ENCODE results near the gene UBE2G2. TPM values are rescaled to one million over a fixed set of nuclear protein-coding genes. Genes with fewer than 3 reads are reported as not detected.

UBE2G2 gene
- total RNA-seq, 1 experiment from 2014 or later, result 121 TPM

DNA sequence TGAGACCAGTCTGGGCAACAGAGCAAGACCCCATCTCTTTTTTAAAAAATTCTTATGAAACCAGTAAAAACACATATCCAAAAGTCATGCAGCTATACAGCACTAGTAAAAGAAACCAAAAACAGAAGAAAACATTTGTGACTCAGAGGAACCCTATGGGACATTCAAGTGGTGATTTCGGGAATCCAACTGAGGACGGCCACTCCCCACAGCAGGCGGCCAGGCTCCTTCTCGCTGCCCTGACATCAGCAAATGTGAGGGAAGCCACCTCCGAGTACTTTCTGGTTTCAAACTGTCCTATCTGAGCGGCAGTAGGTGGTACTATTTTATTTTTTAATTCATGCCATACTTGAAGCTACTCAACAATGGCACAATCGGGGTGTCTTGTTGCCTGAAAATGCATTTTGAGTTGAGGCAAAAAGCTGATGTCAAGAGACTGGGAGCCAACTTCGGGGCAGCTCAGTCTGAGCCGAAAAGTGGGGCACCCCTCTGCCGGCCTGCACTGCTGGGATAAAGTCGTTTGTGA is 12.9 kb upstream of the UBE2G2 start:
- H3K27ac ChIP-seq (ENCODE audit: insufficient read length, low read depth, low read length), result no peak overlapping the region
- H2BK20ac ChIP-seq (ENCODE audit: low read depth, low read length, poor library complexity, severe bottlenecking), result no peak overlapping the region
- peaks cover 2% of the 10 kb centered on the region; the same call in 1 of the 2 replicates for H3K79me2 ChIP-seq (ENCODE audit: insufficient read depth, low read length)
- no peak overlapping the region for H4K91ac ChIP-seq (ENCODE audit: insufficient read length, low read depth, low read length)
- no peak overlapping the region for H3K18ac ChIP-seq (ENCODE audit: insufficient read length, low read depth, low read length)
- Mint-ChIP-seq H3K27ac (no peak overlapping the region), H3K4me3 (no peak overlapping the region; a peak in 1 of 5 replicates), H3K4me1 (peaks cover 15 to 20% of the 10 kb centered on the region in 2 experiments), H3K36me3 (ENCODE audit: insufficient read depth in 1 of 3, low read depth in 3 of 3) (peaks cover 11 to 29% (median 18%) of the 10 kb centered on the region in 3 experiments), H3K9me3 (peaks cover 3 to 7% of the 10 kb centered on the region in 2 experiments), H3K27me3 (ENCODE audit: low read depth) (peaks cover 8% of the 10 kb centered on the region)
- H3T11ph ChIP-seq (ENCODE audit: low read length), result no peak overlapping the region
- no peak overlapping the region for H3K56ac ChIP-seq (ENCODE audit: insufficient read length, low read depth, low read length)
- no peak overlapping the region for H3K9ac ChIP-seq (ENCODE audit: extremely low read depth, insufficient read length, low read length)
- H2AK5ac ChIP-seq (ENCODE audit: insufficient read length, low read length), result no peak overlapping the region
- WGBS (ENCODE audit: extremely low coverage, insufficient read length, low lambda C conversion rate), result no CpG with 5 or more reads among the region's 11 CpGs
- no peaks in the 10 kb centered on the region for H3K4me1 ChIP-seq (ENCODE audit: insufficient read depth, low read length)
- no peak overlapping the region for H3K14ac ChIP-seq (ENCODE audit: insufficient read depth, low read length)
- H3K79me1 ChIP-seq (ENCODE audit: insufficient read depth, low read depth, low read length, poor library complexity, severe bottlenecking), result peaks cover 2% of the 10 kb centered on the region
- no peak overlapping the region for H3K4ac ChIP-seq (ENCODE audit: low read depth, low read length)
- H4K20me1 ChIP-seq (ENCODE audit: control insufficient read depth, insufficient read depth, insufficient read length), result no peaks in the 10 kb centered on the region
- peaks cover 2% of the 10 kb centered on the region for H3K9me3 ChIP-seq (ENCODE audit: control insufficient read depth, low read depth, low read length)
- no peak overlapping the region for H4K5ac ChIP-seq (ENCODE audit: insufficient read length, low read depth, low read length)
- H4K8ac ChIP-seq (replicated peaks; ENCODE audit: insufficient read length, low read depth, low read length), result no peak overlapping the region
- no peak overlapping the region for H3K23ac ChIP-seq (ENCODE audit: insufficient read length, low read depth, low read length)
- no peak overlapping the region for H2BK120ac ChIP-seq (ENCODE audit: low read depth, low read length, poor library complexity, severe bottlenecking)
- no peak overlapping the region for H3K4me2 ChIP-seq (ENCODE audit: insufficient read depth, insufficient read length, low read length)
- H2BK15ac ChIP-seq (ENCODE audit: low read depth, low read length), result no peak overlapping the region
- TF ChIP-seq, protein P1, sequence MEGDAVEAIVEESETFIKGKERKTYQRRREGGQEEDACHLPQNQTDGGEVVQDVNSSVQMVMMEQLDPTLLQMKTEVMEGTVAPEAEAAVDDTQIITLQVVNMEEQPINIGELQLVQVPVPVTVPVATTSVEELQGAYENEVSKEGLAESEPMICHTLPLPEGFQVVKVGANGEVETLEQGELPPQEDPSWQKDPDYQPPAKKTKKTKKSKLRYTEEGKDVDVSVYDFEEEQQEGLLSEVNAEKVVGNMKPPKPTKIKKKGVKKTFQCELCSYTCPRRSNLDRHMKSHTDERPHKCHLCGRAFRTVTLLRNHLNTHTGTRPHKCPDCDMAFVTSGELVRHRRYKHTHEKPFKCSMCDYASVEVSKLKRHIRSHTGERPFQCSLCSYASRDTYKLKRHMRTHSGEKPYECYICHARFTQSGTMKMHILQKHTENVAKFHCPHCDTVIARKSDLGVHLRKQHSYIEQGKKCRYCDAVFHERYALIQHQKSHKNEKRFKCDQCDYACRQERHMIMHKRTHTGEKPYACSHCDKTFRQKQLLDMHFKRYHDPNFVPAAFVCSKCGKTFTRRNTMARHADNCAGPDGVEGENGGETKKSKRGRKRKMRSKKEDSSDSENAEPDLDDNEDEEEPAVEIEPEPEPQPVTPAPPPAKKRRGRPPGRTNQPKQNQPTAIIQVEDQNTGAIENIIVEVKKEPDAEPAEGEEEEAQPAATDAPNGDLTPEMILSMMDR (conservative IDR thresholded peaks at IDR 0.05), result no peak
- H3K23me2 ChIP-seq (ENCODE audit: insufficient read length, low read depth, low read length, poor library complexity, severe bottlenecking), result peaks cover 8% of the 10 kb centered on the region
- no peak overlapping the region for H2BK12ac ChIP-seq (ENCODE audit: insufficient read length, low read depth, low read length)
- DNase-seq, result no peak
- no peaks in the 10 kb centered on the region; the same call in 1 of the 2 replicates for H3K27me3 ChIP-seq (ENCODE audit: insufficient read depth, low read length)
- H2BK5ac ChIP-seq (ENCODE audit: insufficient read length, low read length), result no peak overlapping the region
- H2AFZ ChIP-seq (ENCODE audit: low read length), result no peak overlapping the region

Measured in H9 (cell line).